Stimulated activated CD4-positive, alpha-beta T cell treated with anti-CD3 and anti-CD28 coated beads, Interleukin-15, amount 100 ng/mL, for 1 hour (primary cell): ENCODE measurements around the gene UBE3A.
"Not testable (repeated sequence)": the region's sequence is repeated elsewhere in the genome, so short reads cannot be mapped to it uniquely, and the experiment has no call there.

ENCODE experiments used
- DNase-seq, 2 donors: peaks; one replicate each; pipeline ENCODE4 v3.0.0-alpha.2; 2020; ENCODE audit warnings: low read depth in 1 of 2, low spot score in 1 of 2

The UBE3A gene

GRCh38 chr15:25439369-25439836, 579 bp upstream of the UBE3A start:
- no peak for DNase-seq

- peak; percentile 13 to 24 for DNase-seq
Observed at GRCh38 chr15:25437777-25438600, 835 bp downstream of the UBE3A start.

GRCh38 chr15:25436707-25437106, 2.1 kb downstream of the UBE3A start:
- no peak for DNase-seq

- no peak for DNase-seq
Observed at GRCh38 chr15:25435474-25436243, 3.2 kb downstream of the UBE3A start.

- no peak for DNase-seq
Observed at GRCh38 chr15:25433118-25433865, 5.5 kb downstream of the UBE3A start.

GRCh38 chr15:25431836-25432561, 6.8 kb downstream of the UBE3A start:
- no peak for DNase-seq

GRCh38 chr15:25427861-25428260, 11.0 kb downstream of the UBE3A start:
- no peak for DNase-seq

- DNase-seq, result no peak
Observed at GRCh38 chr15:25426896-25427610, 11.8 kb downstream of the UBE3A start.

GRCh38 chr15:25424073-25424472, 14.8 kb downstream of the UBE3A start:
- DNase-seq, result no peak

GRCh38 chr15:25422021-25422420, 16.8 kb downstream of the UBE3A start:
- DNase-seq, result no peak

GRCh38 chr15:25418202-25418601, 20.6 kb downstream of the UBE3A start:
- no peak for DNase-seq

- DNase-seq, result no peak
Observed at GRCh38 chr15:25417604-25418003, 21.2 kb downstream of the UBE3A start.

- DNase-seq, result no peak
Observed at GRCh38 chr15:25416693-25417092, 22.1 kb downstream of the UBE3A start.

GRCh38 chr15:25415707-25416106, 23.1 kb downstream of the UBE3A start:
- DNase-seq, result no peak

GRCh38 chr15:25415217-25415616, 23.6 kb downstream of the UBE3A start:
- DNase-seq, result no peak

GRCh38 chr15:25410649-25411048, 28.2 kb downstream of the UBE3A start:
- no peak for DNase-seq

GRCh38 chr15:25409731-25410130, 29.1 kb downstream of the UBE3A start:
- DNase-seq, result not testable (repeated sequence)

GRCh38 chr15:25408929-25409328, 29.9 kb downstream of the UBE3A start:
- DNase-seq, result no peak

GRCh38 chr15:25408428-25408827, 30.4 kb downstream of the UBE3A start:
- DNase-seq, result no peak

- no peak for DNase-seq
Observed at GRCh38 chr15:25407950-25408349, 30.9 kb downstream of the UBE3A start.
